Ovary (tissue), 9 donors: ENCODE results near the gene TGDS. TPM values are rescaled to one million over a fixed set of nuclear protein-coding genes. Genes with fewer than 3 reads are reported as not detected.

Source experiments
- DNase-seq, 5 donors: peaks; one replicate each; pipeline ENCODE4 v3.0.0-alpha.2; 2019 to 2020
- H3K27ac ChIP-seq, 2 donors: fragments of 200-600 bp; one replicate each; pipeline versions ENCODE4 v1.5.1 to v1.8.0; 2019 to 2022
- H3K27me3 ChIP-seq: fragments of 200-600 bp; one replicate; pipeline ENCODE4 v1.8.0; 2022
- H3K36me3 ChIP-seq: fragments of 200-600 bp; sonication (generic); one replicate; pipeline ENCODE4 v1.5.1; 2019
- H3K4me1 ChIP-seq: one replicate; pipeline ENCODE4 v1.8.1; 2013; ENCODE audit warnings: mild to moderate bottlenecking, moderate library complexity; ENCODE audit not compliant: insufficient read depth
- H3K4me3 ChIP-seq: fragments of 200-600 bp; sonication (generic); one replicate; pipeline ENCODE4 v1.5.1; 2017
- H3K9me3 ChIP-seq, 2 donors: fragments of 200-600 bp in 1 of 2; sonication (generic) in 1 of 2; one replicate each; pipeline versions ENCODE4 v1.5.1 to v1.8.1; 2013 to 2019; ENCODE audit warnings: mild to moderate bottlenecking in 1 of 2, moderate library complexity in 1 of 2
- EP300 ChIP-seq: sonication (generic); formaldehyde crosslinking; IDR thresholded peaks from one replicate; pipeline ENCODE4 v1.6.1; 2017; ENCODE audit warnings: antibody characterized with exemption
- POLR2A ChIP-seq: fragments of 450-650 bp; IDR thresholded peaks from one replicate; pipeline ENCODE4 v1.6.1; 2017; ENCODE audit warnings: antibody characterized with exemption, mild to moderate bottlenecking, moderate library complexity
- WGBS, 3 donors: extraction: QIAGEN DNeasy Blood & Tissue Kit in 1 of 3; methylation state at CpG; one replicate each; pipeline versions ENCODE4 v1.1.5 to v1.1.7; 2013 to 2017; 5-methylcytosine and 5-hydroxymethylcytosine counted together
- intact Hi-C, 4 donors: fragments of 100-400 bp; cut with DNase I; formaldehyde crosslinking; loops; one replicate each; pipeline versions ENCODE4 v1.11.0 to v1.15.1; 2022 to 2023
- polyA plus RNA-seq, 2 donors: library from polyadenylated mRNA; stranded (reverse); fragments of 200-250 nt in 1 of 2; fragments of 350-450 nt in 1 of 2; fragmentation: Illumina TruSeq in 1 of 2; extraction: RNeasy Lipid Tissue Mini Kit (QIAGEN cat#74804) in 1 of 2; gene quantifications; one replicate each; pipeline ENCODE4 v1.2.3, GENCODE V29; 2013 to 2014
- total RNA-seq, 7 donors: library from RNA; depleted of rRNA in 2 of 7; stranded (reverse); fragments of >200 nt in 2 of 7; fragmentation: NEBNext Ultra II Directional in 3 of 7; extraction: Animal tissue kit (Norgen Biotek cat#: 25700) in 3 of 7; gene quantifications; one replicate each; pipeline versions ENCODE4 v1.1.0 to v1.2.4, GENCODE V29; 2016 to 2023
- TF ChIP-seq, protein P1 (sequence below), 3 donors: fragments of 450-650 bp in 2 of 3; fragments of 200-600 bp in 1 of 3; IDR thresholded peaks; one replicate each; pipeline versions ENCODE4 v1.5.1 to v1.8.0; 2016 to 2022; ENCODE audit warnings: antibody characterized with exemption in 3 of 3, mild to moderate bottlenecking in 1 of 3
- donor health status: DM: no; HTN: no; CAD: no; lungs with moderate emphysema.
- donor health status: DM: no; HTN: no; CAD: no.
- donor health status: Bipolar disorder and iron deficiency.
- donor health status: DM: yes; HTN: yes; CAD: no.
- donor health status: DM: no; HTN: no; CAD: no.
- donor health status: DM: yes; HTN: yes; CAD: no.

The TGDS gene
- total and polyA plus RNA-seq, 9 donors, result 8.4 to 14.3 (median 11.5) TPM

DNA sequence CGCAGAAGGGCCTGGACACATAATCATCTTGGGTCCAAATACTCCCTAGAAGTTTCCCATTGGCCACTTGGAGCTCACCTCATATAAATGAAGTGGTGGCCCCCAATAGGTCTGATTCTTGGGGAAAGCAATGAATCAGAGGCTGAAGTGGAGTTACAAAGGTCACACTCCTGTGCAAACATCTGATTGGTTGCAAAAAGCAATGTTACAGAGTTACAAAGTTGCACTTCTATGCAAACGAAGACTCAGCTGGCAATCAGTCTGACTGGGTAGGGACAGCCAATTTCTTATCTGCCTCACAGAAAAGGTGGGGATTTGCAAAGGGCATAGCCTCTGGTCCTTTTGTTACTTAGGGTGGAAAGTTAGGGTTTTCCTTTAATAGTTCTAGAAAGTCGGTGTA is 3.9 kb upstream of the TGDS start:
- WGBS, 3 donors, result 86 to 97% (median 90%) methylated on average over 3 of the region's 3 CpGs
- H3K36me3 ChIP-seq, result no peaks in the 10 kb centered on the region
- intact Hi-C loops, result no loop called here
- H3K27me3 ChIP-seq, result no peaks in the 10 kb centered on the region
- no peak overlapping the region for H3K27ac ChIP-seq
- no peak overlapping the region for H3K4me3 ChIP-seq
- H3K9me3 ChIP-seq, result no peaks in the 10 kb centered on the region
- DNase-seq, result no peak
- no peak for TF ChIP-seq EP300
- TF ChIP-seq POLR2A, result no peak
- TF ChIP-seq, protein P1, sequence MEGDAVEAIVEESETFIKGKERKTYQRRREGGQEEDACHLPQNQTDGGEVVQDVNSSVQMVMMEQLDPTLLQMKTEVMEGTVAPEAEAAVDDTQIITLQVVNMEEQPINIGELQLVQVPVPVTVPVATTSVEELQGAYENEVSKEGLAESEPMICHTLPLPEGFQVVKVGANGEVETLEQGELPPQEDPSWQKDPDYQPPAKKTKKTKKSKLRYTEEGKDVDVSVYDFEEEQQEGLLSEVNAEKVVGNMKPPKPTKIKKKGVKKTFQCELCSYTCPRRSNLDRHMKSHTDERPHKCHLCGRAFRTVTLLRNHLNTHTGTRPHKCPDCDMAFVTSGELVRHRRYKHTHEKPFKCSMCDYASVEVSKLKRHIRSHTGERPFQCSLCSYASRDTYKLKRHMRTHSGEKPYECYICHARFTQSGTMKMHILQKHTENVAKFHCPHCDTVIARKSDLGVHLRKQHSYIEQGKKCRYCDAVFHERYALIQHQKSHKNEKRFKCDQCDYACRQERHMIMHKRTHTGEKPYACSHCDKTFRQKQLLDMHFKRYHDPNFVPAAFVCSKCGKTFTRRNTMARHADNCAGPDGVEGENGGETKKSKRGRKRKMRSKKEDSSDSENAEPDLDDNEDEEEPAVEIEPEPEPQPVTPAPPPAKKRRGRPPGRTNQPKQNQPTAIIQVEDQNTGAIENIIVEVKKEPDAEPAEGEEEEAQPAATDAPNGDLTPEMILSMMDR (IDR thresholded peaks at IDR 0.05), result no peak
- peaks cover 8% of the 10 kb centered on the region for H3K4me1 ChIP-seq

DNA sequence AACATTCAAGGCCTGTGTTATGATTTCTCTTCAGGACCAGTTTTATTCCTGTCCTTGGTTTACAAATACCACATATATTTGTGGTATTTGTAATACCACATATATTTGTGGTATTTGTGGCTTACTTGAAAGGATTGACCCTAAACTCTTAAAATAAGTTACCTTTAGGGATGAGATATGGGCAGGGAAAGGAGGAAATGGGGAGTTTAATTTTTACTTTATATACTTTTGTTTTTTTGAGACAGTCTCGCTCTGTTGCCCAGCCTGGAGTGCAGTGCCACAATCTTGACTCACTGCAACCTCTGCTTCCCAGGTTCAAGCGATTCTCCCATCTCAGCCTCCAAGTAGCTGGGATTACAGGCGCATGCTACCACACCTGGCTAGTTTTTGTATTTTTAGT is 2.3 kb upstream of the TGDS start:
- 93 to 96% (median 94%) methylated on average over 3 of the region's 3 CpGs for WGBS, 3 donors
- Histone ChIP-seq H3K4me3 (no peak overlapping the region), H3K27ac (no peak overlapping the region), H3K4me1 (peaks cover 11% of the 10 kb centered on the region), H3K36me3 (no peaks in the 10 kb centered on the region), H3K27me3 (no peaks in the 10 kb centered on the region), H3K9me3 (no peaks in the 10 kb centered on the region)
- no peak for DNase-seq
- intact Hi-C loops, result no loop called here
- TF ChIP-seq, protein P1 (IDR thresholded peaks at IDR 0.05), result no peak
- TF ChIP-seq POLR2A, result no peak
- no peak for TF ChIP-seq EP300

DNA sequence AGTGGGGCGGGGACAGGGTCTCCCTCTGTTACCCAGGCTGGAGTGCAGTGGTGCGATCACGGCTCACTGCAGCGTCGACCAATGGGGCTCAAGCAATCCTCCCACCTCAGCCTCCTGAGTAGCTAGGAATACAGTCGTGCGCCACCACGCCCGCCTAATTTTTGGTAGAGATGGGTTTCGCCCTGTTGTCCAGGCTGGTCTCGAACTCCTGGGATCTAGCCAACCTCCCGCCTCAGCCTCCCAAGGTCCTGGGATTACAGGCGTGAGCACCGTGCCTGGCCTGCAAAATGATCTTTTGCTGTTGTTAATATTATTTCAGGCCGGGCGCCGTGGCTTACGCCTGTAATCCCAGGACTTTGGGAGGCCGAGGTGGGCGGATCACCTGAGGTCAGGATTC is 621 bp upstream of the TGDS start:
- Histone ChIP-seq H3K9me3 (no peaks in the 10 kb centered on the region), H3K27ac (no peak overlapping the region), H3K4me1 (peaks cover 11% of the 10 kb centered on the region), H3K4me3 (peak overlapping the region; percentile 74), H3K27me3 (no peaks in the 10 kb centered on the region), H3K36me3 (no peaks in the 10 kb centered on the region)
- DNase-seq, result peak in 4 of 5 donors; percentile 22 to 57 (median 52)
- intact Hi-C loops, result no loop called here
- 64 to 74% (median 70%) methylated on average over 20 of the region's 20 CpGs for WGBS, 3 donors
- TF ChIP-seq POLR2A (no peak), EP300 (no peak)
- TF ChIP-seq, protein P1 (IDR thresholded peaks at IDR 0.05), result no peak

DNA sequence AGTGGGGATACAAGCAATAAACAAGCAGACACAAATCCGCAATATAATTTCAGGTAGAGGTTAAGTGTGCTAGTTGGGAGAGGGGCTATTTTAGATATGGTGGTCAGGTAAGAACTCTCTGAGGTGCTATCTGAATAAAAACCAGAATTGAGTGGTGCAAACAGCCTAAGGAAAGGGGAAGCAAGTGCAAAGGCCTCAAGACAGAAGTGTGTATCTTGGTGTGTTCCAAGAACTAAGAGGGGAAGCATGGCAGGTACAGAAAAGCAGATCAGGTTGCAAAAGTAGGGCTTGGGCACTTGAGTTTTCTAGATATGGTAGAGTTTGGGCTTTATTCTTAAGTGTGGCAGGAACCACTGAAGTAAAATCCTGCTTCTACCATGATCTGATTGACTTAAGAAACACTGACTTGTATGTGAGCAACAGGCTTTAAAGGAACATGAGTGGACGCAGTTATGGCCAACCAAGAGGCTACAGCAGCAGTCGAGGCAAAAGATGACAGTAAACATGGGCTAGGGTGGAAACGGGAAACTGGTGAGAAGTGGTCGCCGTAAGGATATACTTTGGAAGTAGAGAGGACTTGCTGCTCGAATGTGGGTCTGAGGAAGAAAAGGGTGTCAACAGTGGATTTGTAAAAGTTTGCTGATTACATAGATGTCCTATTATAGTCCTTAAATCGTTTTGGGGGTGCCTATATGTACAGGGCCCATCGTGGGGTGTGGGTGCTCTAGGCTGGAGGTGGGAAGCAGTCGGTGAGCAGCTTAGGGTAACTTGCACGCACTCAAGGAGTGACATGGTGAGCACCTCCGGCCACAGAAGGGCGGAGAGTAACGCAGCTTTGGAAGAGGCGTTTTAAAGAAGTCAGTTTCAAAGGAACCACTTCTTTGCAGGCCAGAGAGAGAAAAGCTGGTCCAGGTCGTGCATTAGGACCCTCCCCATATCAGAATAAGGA is 677 bp downstream of the TGDS start:
- whole genome bisulfite sequencing, 3 donors, result 6 to 8% (median 7%) methylated on average over 16 of the region's 16 CpGs
- peaks cover 11% of the 10 kb centered on the region for H3K4me1 ChIP-seq
- TF ChIP-seq EP300 (no peak), POLR2A (no peak)
- TF ChIP-seq, protein P1 (IDR thresholded peaks at IDR 0.05), result no peak
- peak overlapping the region; percentile 74 for H3K4me3 ChIP-seq
- H3K36me3 ChIP-seq, result no peaks in the 10 kb centered on the region
- H3K27me3 ChIP-seq, result no peaks in the 10 kb centered on the region
- intact Hi-C loops, result no loop called here
- no peaks in the 10 kb centered on the region for H3K9me3 ChIP-seq
- DNase-seq, result peak in 2 of 5 donors; percentile 9 to 26
- H3K27ac ChIP-seq, result no peak overlapping the region
